ENCODE measurements around the gene ZDHHC20. TPM values are rescaled to one million over a fixed set of nuclear protein-coding genes. Genes with fewer than 3 reads are reported as not detected.

Gene ZDHHC20
- total RNA-seq, 1 donor from 2014 or later = 110 TPM

DNA sequence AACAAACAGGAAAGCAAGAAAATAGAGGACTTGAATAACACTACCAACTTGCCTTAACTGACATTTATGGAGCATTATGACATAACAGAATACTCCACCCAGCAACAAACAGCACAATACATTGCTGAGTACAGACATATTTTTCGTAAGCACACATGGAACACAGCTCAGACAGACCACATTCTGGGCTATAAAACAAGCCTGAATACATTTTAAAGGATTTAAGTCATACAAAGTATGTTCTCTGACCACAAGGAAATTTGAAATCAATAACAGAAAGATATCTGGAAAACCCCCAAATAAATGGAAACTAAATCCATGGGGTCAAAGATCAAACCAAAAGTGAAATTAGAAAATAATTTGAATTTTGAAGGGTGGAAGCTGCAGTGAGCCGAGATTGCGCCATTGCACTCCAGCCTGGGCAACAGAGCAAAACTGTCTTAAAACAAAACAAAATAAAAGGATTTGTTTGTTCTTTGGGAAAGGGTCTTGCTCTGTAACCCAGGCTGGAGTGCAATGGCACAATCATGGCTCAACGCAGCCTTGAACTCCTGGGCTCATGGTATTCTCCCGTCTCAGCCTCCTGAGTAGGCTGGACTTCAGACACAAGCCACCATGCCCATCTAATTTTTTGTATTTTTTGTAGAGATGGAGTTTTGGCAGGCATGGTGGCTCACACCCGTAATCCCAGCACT lies 5.6 kb downstream of the ZDHHC20 start:
- Mint-ChIP-seq H3K36me3 (ENCODE audit: insufficient read depth) (peaks cover 35% of the 10 kb centered on the region), H3K27me3 (no peaks in the 10 kb centered on the region), H3K27ac (no peak overlapping the region), H3K4me1 (ENCODE audit: low read depth) (peaks cover 14% of the 10 kb centered on the region), H3K9me3 (ENCODE audit: low read depth) (peaks cover 30% of the 10 kb centered on the region), H3K4me3 (ENCODE audit: low read depth) (no peak overlapping the region)
- TF ChIP-seq, protein P1, sequence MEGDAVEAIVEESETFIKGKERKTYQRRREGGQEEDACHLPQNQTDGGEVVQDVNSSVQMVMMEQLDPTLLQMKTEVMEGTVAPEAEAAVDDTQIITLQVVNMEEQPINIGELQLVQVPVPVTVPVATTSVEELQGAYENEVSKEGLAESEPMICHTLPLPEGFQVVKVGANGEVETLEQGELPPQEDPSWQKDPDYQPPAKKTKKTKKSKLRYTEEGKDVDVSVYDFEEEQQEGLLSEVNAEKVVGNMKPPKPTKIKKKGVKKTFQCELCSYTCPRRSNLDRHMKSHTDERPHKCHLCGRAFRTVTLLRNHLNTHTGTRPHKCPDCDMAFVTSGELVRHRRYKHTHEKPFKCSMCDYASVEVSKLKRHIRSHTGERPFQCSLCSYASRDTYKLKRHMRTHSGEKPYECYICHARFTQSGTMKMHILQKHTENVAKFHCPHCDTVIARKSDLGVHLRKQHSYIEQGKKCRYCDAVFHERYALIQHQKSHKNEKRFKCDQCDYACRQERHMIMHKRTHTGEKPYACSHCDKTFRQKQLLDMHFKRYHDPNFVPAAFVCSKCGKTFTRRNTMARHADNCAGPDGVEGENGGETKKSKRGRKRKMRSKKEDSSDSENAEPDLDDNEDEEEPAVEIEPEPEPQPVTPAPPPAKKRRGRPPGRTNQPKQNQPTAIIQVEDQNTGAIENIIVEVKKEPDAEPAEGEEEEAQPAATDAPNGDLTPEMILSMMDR (IDR thresholded peaks at IDR 0.05; ENCODE audit: unreplicated experiment) = no peak
- DNase-seq (ENCODE audit: low spot score, unreplicated experiment) = no peak

DNA sequence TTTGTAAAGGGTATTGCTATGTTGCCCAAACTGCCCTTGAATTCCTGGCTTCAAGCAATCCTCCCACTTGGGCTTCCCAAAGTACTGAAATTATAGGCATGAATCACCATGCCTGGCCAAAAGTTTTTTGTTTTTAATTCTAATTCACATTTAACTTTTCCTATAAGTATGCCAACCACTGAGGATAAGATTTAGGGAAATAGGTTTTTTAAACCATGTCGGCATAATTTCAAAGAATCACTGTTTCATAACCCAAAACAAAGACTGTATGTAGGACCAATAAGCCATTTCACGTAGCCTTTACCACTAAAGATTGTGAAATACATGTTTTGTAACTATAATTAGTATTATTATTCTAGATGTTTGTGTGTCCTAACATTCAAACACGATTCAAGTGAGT lies 8.2 kb downstream of the ZDHHC20 start:
- DNase-seq (ENCODE audit: low spot score, unreplicated experiment) = no peak
- Mint-ChIP-seq H3K4me3 (ENCODE audit: low read depth) (no peak overlapping the region), H3K9me3 (ENCODE audit: low read depth) (peaks cover 35% of the 10 kb centered on the region), H3K27me3 (no peaks in the 10 kb centered on the region), H3K36me3 (ENCODE audit: insufficient read depth) (peaks cover 43% of the 10 kb centered on the region), H3K27ac (no peak overlapping the region), H3K4me1 (ENCODE audit: low read depth) (no peaks in the 10 kb centered on the region)
- TF ChIP-seq, protein P1 (IDR thresholded peaks at IDR 0.05; ENCODE audit: unreplicated experiment) = no peak

DNA sequence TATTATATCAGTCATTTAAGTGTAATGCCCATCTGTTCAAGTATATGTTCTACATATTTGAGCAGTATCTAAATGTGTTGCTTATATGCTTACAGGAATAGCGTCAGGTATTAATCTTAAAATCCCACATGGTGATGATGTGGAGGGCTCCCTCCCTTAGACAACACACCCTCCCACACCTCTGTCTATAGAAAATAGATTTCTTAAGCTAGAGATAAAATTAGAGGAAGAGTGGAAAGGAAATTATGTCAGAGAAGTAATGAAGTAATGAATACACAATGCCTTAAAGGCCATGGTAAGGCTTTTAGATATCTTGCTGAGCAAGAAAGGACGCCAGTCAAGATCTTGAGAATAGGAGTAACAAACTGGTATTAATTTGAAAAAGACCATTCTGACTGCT lies 12.4 kb downstream of the ZDHHC20 start:
- peak overlapping the region; percentile 94 for H3K27ac Mint-ChIP-seq
- TF ChIP-seq, protein P1 (IDR thresholded peaks at IDR 0.05; ENCODE audit: unreplicated experiment) = no peak
- peaks cover 23% of the 10 kb centered on the region for H3K9me3 Mint-ChIP-seq (ENCODE audit: low read depth)
- H3K4me1 Mint-ChIP-seq (ENCODE audit: low read depth) = no peaks in the 10 kb centered on the region
- peaks cover 42% of the 10 kb centered on the region for H3K36me3 Mint-ChIP-seq (ENCODE audit: insufficient read depth)
- no peaks in the 10 kb centered on the region for H3K27me3 Mint-ChIP-seq
- no peak for DNase-seq (ENCODE audit: low spot score, unreplicated experiment)
- no peak overlapping the region for H3K4me3 Mint-ChIP-seq (ENCODE audit: low read depth)

DNA sequence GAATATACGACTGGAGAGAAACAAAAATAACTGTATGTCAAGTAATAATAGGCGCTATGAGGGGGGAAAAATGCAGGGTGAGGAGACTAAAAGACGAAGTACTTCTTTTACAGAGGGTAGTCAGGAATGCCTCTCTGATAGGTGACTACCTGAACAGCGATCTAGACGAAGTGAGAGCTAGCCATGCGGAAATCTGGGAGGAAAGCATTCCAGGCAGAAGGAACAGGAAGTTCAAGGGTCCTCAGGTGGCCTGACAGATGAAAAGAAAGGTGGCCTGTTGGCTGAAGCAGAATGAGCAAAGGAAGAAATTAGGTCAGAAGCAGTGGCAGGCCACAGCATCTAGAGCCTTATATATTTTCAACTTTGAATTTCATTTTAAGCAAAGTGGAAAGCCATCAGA lies 13.3 kb downstream of the ZDHHC20 start:
- Mint-ChIP-seq H3K27ac (peak overlapping the region; percentile 83), H3K4me1 (ENCODE audit: low read depth) (no peaks in the 10 kb centered on the region), H3K4me3 (ENCODE audit: low read depth) (no peak overlapping the region), H3K9me3 (ENCODE audit: low read depth) (peaks cover 27% of the 10 kb centered on the region), H3K36me3 (ENCODE audit: insufficient read depth) (peaks cover 44% of the 10 kb centered on the region), H3K27me3 (no peaks in the 10 kb centered on the region)
- TF ChIP-seq, protein P1 (IDR thresholded peaks at IDR 0.05; ENCODE audit: unreplicated experiment) = no peak
- DNase-seq (ENCODE audit: low spot score, unreplicated experiment) = no peak

DNA sequence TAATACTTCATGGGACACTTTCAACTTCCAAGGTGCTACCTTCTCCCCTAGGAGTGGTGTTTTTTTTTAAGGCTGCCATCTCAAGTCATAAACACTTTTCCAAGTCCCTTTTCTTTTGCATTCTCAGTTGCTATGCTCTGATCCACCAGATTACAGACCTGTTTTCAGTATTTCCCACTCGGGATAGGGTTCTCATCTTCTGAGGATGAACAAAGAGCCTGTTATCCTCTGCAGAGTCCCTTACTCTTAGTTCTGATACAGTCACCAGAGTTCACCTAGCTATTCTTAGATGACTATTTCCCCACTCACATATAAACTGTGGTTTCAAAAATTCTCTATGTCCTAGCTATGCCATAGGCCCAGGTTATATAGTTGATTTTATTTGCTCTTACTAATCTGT lies 15.9 kb downstream of the ZDHHC20 start:
- no peak for DNase-seq (ENCODE audit: low spot score, unreplicated experiment)
- Mint-ChIP-seq H3K4me1 (ENCODE audit: low read depth) (no peaks in the 10 kb centered on the region), H3K9me3 (ENCODE audit: low read depth) (peaks cover 33% of the 10 kb centered on the region), H3K27me3 (no peaks in the 10 kb centered on the region), H3K27ac (no peak overlapping the region), H3K36me3 (ENCODE audit: insufficient read depth) (peaks cover 50% of the 10 kb centered on the region), H3K4me3 (ENCODE audit: low read depth) (no peak overlapping the region)
- TF ChIP-seq, protein P1 (IDR thresholded peaks at IDR 0.05; ENCODE audit: unreplicated experiment) = no peak

Data from progenitor cell of endocrine pancreas (in vitro differentiated cells).